GM19395 (cell line): ENCODE results near the gene HEG1.
"Not testable (repeated sequence)": the region's sequence is repeated elsewhere in the genome, so short reads cannot be mapped to it uniquely, and the experiment has no call there.

Experiments
- ATAC-seq: cut with Tn5 transposase; IDR thresholded peaks from one replicate; pipeline ENCODE4 v1.9.1; 2021; ENCODE audit warnings: mild to moderate bottlenecking, moderate library complexity; ENCODE audit not compliant: unreplicated experiment

Gene HEG1, protein sequence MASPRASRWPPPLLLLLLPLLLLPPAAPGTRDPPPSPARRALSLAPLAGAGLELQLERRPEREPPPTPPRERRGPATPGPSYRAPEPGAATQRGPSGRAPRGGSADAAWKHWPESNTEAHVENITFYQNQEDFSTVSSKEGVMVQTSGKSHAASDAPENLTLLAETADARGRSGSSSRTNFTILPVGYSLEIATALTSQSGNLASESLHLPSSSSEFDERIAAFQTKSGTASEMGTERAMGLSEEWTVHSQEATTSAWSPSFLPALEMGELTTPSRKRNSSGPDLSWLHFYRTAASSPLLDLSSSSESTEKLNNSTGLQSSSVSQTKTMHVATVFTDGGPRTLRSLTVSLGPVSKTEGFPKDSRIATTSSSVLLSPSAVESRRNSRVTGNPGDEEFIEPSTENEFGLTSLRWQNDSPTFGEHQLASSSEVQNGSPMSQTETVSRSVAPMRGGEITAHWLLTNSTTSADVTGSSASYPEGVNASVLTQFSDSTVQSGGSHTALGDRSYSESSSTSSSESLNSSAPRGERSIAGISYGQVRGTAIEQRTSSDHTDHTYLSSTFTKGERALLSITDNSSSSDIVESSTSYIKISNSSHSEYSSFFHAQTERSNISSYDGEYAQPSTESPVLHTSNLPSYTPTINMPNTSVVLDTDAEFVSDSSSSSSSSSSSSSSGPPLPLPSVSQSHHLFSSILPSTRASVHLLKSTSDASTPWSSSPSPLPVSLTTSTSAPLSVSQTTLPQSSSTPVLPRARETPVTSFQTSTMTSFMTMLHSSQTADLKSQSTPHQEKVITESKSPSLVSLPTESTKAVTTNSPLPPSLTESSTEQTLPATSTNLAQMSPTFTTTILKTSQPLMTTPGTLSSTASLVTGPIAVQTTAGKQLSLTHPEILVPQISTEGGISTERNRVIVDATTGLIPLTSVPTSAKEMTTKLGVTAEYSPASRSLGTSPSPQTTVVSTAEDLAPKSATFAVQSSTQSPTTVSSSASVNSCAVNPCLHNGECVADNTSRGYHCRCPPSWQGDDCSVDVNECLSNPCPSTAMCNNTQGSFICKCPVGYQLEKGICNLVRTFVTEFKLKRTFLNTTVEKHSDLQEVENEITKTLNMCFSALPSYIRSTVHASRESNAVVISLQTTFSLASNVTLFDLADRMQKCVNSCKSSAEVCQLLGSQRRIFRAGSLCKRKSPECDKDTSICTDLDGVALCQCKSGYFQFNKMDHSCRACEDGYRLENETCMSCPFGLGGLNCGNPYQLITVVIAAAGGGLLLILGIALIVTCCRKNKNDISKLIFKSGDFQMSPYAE (N-terminal part only)

DNA sequence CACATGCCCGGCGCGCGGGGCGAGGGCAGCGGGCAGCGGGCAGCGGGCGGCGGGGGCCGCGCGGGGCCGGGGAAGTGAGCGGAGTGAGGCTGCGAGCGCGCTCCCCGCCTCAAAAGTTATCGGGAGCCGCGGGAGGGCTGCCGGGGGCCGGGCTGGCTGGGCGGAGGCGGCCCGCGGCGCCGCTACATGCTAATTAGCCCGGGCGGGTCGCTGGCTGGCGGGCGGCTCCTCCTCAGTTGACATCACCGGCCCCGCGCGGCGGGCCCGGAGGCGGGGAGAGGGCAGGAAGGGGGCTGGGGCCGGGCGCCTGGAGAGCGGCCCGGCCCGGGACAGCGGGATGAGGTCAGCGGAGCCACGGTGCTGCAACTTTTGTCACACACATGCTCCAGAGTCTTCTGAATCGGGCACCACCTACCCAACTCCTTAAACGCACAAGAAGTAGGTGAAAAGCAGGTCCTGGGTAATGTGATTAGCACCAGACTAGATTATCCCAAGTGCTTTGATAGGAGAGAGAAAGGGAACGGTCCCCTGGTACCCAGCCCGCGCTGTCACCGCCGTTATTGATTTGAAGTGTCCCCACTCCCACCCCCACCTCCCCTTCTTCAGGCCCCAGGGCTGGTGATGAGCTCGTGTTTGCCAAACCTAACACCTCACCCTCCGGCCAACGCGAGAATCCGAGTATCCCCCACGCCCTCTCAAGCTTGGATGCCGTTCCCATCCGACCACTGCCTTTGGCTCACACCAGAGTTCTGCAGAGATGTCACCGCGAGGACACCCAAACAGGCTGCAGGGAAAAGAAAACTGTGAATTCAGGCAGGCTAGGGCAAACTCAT lies at the start of gene HEG1:
Gene HEG1, minus strand, starts transcription at position 85 of the 833 bp plus-strand sequence. CDS start 107 bp downstream, outside the sequence.
- peak; percentile 48 for ATAC-seq

DNA sequence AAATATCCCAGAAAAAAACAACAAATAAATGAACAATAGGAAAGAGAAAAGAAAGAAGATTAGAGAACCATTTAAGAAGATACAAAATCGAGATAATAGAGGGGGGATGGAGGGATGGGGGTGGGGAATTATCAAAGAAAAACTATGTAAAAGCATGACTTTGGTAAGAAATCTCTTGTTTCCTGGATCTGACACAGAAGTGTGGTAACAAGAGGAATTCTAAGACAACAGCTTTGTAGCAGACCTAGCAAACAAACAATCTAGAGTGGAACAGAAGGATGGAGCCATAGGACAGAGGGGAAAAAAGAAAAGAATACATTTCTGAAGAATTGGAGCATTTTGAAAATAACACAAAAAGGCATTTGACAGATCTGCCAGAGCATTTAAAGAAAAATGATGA lies 49.3 kb upstream of the HEG1 start:
- ATAC-seq, result no peak

DNA sequence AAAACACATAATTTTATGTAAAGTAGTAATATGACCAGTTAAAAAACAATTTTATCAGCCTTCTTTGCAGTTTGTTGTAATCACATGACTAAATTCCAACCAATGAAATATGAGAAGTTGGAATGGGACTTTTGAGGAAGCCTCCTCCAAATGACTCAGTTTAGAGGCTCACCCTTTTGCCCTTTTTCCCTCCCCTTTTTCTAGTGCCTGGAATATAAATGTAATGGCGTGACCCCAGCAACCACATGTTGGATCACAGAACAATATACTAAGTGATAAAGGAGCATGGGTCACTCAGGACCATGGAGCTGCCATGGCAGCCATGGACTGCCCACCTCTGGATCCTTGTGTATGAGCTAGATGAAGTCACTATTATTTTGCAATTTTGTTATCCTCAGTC lies 48.8 kb upstream of the HEG1 start:
- ATAC-seq, result no peak

DNA sequence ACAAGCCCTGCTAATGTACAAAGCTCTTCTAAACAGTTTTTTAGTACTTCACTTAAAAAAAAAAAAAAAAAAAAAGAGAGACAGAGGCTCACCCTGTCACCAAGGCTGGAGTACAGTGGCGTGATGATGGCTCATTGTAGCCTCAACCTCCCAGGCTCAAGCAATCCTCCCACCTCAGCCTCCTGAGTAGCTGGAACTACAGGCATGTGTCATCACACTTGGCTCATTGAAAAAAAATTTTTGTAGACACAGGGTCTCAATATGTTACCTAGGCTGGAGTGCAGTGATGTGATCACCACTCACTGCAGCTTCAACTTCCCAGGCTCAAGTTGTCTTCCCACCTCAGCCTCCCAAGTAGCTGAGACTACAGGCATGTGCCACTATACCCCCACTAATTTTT lies 47.6 kb upstream of the HEG1 start:
- no peak for ATAC-seq

DNA sequence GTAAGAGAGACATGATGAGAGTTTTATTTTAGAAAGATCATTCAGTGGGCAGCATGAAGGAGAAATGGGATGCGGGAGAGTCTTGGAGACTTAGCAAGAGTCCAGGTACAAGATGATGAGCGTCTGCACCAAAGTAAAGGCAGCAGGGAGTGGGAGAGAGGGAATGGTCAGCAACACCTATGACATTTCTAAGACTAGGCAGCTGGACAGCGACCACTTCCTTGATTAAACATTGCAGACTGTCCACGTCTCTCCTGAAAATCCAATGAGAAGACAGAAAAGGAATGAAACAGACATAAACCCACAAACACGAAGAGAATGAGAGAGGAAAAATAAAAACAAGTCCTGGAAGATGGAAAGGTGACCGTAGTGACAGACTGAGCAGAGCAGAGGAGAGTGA lies 46.7 kb upstream of the HEG1 start:
- ATAC-seq, result no peak

DNA sequence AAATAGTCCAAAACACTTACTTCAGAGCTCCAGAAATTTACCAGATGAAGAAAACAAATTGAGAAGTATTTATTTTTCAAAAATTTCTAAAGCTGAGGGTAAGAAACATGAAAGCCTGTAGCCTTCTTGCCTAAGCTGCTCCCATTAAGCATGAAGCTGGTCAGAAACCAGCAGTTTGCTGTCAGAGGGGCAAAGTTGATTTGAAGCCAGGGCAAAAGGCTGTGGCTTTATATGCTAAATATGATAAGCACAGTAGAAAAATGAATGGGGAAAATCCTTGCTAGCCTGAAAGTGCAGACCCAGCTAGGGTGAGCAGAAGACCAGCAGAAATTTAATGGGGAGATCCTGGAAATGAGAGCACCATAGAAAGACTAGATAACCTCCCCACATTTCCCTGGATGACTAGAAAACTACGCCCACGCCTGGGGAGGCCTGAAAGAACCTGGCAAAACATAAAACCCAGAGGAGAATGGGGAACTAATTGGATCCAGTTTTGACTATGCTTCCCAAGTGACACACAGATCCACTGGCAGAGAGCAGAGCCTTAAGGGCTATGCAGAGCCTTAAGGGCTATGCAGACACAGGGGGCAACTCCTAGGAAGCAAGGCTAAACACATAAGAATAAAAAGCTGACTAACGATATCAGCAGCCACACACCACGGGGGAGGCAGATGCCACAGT lies 43.0 kb upstream of the HEG1 start:
- ATAC-seq, result no peak

DNA sequence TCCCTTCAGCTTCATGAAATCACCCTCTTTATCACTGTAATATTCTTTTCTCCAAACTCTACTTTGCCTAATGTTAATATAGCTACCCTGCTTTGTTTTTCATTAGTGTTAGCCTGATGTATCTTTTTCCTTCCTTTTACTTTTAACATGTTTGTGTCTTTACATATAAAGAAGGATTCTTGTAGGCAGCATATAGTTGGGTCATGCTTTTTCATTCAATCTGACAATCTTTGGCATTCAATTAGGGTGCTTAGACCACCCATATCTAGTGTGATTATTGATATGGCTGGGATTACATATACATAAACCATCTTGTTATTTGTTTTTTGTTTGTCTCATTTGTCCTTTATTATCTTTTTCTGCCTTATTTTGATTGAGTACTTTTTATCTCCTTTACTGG lies 34.9 kb upstream of the HEG1 start:
- ATAC-seq, result no peak

DNA sequence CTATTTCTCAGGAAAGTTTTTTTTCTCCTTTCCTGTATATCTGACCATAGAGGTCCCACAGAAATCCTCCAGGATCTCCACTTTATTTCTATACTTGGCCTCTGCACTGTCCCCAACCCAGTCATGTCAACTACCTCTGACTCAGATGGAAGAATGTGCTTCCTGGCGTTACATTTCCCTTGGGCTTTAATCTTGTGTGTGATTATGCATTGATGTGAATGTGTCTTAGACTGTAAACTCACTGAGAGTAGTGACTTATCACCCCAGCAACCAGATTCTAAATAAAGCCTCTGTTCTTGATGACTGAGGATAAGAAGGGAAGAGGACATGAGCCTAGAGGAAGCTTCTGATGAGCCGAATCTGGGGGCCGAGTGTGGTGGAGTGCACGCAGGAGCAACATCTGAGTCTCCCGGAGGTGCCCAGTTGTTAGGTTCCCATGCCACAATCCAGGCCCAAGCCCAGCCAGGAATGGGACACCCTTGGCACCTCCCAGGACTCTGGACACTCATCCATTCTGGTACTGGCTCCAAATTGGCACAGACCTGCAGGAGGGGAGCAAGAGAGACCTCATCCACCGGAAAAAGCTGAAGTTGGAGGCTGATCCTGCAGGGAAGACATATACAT lies 32.1 kb upstream of the HEG1 start:
- ATAC-seq, result no peak

DNA sequence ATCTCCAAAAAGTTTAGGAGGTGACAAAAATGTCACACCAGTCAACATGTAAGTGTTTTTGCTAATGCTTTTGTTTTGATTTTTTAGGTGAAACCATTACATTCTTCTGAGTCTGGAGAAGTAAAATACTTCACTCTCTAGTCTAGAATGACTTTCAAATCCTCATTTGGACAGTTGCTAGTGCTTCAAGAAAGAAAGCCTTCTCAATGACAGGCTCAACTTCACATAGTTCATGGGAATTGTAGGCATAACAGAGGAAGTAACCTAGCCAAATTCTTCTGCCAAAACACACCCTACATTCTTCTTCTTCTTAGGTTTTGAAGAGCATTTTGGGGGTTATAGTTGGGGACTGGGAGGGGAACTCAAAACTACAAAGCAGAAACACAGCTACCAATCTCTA lies 29.4 kb upstream of the HEG1 start:
- ATAC-seq, result no peak

DNA sequence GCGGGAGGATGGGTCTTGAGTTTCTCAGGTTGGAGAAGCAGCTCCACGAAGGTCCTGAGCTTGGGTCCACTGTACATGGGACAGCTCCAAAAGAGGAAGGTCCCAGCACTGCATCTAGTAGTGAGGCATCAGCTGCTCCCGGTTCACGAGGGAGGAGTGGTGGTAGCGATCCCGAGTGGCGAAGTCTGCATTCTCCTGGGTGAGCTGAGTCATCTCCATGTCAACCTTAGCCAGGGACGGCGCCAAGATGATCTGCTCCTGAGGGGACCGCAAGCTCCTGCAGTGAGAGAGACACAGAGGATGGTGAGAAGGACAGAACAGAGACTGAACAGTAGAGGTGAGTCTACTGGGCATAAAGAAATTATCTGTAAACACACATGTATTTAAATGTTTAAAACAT lies 28.0 kb upstream of the HEG1 start:
- no peak for ATAC-seq

DNA sequence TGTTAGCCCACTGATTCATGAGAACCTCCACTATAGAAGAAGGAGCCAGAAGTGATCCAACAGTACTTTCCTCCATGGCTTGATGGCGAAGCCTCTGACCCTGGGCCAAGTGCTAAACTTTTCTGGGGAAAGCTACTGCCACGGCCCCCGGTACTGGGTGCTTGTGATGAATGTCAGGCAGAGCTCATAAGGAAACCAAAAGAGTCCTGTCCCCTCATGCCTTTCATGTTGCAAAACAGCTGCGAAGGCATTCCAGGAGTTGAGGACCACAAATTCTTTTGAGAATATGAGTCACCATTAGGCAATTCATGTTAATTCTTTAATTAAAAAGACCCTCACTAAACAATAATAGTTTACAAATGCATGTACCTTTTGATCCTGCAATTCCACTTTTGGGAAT lies 26.5 kb upstream of the HEG1 start:
- ATAC-seq, result not testable (repeated sequence)

DNA sequence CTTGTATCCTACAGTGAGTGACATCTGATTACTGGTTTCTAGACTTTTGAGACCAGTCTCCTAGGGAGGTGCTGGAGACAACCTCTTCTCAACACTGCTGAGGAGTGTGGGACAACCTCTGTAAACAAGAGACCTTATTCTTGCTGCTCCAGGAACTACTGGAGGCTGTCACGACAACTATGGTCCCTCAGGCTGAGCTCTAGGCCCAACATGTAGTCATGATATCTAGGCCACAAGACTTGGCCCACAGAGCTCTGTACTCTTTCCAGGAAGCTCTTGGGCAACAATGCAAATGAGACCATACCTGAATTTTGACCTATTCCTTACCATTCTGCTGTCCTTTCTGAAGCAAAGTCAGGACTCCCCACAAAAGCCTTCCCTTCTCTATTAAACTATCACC lies 24.3 kb upstream of the HEG1 start:
- no peak for ATAC-seq

DNA sequence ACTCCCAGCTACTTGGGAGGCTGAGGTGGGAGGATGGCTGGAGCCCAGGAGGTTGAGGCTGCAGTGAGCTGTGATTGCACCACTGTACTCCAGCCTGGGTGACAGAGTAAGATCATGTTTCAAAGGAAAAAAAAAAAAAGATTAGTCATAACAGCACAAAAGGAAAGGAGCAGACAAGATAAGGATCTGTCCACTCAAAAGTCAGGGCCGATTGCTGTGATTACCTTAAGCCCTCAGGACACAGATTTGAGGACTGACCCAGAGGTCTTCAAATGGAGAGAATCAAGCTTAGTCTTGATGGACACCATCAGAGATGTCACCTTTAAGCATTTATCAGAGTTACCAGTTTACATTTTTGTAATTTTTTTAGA lies 23.9 kb upstream of the HEG1 start:
- ATAC-seq, result no peak

DNA sequence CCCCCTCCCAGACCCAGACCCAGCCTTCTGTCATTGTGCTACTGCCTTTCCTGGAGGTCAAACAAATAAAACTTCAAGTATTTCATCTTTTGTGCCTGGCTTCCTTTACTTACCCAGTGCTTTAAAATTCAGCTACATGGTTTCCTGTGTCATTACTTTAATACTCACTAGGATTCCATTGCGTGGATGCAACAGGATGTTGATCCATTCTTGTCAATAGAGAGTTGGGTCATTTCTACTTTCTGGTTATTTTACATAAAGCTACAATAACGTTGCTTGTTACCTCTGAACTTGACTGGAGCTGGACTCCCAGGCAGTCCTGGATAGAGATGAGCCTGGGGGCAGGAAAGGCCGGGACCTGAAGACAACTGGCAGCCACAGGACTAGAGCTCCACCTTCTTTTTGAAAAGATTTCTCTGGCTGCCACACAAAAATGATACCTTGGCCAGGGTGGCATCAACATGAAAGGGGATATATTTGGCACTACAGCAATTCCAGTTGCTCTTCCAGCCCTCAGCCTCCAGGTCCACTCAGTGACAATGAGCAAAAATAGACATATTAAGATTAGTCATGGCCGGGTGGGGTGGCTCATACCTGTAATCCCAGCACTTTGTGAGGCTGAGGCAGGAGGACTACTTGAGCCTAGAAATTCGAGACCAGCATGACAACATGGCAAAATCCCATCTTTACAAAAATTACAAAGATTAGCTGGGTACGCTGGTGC lies 23.3 kb upstream of the HEG1 start:
- no peak for ATAC-seq

DNA sequence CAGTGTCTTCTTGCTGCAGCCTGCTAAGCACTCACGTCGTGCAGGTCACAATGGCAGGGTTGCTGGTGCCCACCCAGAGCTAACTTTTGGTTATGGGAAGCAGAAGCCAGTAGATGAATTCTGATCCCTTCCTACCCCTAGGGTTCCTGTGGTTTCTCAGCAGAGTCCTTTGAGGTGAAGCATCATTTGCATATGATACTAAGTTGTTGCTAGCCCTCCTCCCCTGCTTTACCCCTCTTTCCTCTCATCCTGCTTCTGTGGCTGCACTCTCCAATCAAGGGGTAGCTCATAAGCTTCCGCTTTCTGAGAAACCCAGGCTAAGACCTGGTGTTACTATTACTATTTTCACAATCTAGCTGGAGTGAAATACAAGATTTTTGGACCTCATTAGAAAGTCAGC lies 22.1 kb upstream of the HEG1 start:
- no peak for ATAC-seq

DNA sequence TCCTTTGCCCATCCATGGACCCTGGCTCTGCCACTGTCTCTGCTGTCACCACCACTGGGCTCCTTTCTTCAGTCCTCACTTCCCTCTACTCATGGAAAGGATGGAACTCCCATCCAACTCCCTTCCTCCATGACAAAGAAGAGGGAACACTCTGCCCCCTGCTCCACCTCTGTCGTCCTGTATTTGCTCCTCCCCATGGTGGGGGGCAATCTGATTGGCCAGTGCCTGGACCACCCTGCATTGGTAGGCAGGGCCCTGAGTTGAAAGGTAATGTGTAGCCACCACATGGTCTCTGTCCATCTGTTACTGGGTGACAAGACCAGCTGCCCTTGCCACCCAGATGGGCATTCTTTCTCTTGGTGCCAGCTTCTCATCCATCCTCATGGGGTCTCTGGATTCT lies 20.7 kb upstream of the HEG1 start:
- no peak for ATAC-seq

DNA sequence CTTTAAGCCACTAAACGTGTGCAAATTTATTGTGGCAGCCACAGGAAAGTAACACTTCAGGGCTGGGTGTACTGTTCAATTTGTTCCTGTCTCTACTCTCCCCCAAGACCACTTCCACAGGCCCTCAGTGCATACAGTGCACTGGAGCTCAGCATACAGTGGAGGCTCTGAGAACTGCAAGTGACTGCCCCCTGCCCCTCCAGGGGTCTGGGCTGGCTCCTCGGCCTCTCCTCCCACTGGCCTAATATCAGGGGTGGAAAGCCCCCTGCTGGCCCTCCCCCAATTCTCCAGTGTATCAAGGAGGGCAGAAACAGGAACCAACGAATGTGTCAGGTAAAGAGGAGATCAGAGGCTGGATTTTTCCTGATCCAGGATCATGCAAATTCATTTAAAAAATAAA lies 19.9 kb upstream of the HEG1 start:
- no peak for ATAC-seq

DNA sequence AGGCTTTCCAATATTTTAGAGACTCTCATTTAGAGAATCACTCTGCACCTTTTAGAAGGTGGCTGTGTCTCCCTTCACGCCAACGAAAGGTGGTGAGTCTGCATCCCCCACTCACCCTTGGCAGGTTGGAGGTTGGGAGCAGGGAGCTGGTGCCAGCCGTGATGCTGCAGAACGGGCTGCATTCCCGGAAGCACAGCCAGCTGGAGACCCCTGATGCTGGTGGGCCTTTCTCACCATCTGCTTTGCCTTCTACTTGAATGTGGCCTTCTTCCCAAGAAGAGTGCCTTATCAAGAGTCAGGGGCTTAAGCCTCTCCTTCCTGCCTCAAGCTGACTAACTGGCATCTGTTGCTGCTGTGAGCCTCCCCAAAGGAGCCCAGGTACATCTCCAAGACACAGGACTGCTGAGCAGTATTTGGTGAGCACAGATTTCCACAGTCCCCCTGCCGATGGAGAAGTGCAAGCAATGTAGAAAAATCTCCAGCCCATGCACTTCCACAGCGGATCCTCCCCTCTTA lies 17.7 kb upstream of the HEG1 start:
- ATAC-seq, result no peak
